ENCODE data around the gene ATP13A3. TPM values are rescaled to one million over a fixed set of nuclear protein-coding genes. Genes with fewer than 3 reads are reported as not detected.

Gene ATP13A3
- total RNA-seq, 2 experiments from 2014 or later = 61.4 to 107 TPM

DNA sequence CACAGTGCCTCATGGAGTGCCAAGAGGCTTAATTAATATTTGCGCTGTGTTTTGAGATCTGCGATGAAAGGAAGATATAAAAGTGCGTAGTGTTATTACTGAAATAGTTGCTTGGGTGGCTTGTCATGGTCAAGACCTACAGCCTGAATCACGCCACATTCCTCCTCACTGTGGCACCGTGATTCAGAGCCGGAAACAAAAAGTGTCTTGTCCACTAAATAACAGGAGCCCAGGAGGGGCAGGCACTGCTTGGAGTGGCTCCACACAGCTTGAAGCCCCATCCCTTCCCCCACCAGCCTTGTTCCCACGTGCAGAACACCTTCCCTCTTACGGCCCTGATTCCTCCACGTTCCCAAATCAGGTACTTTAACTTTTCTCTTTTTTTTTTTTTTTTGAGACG lies 116.0 kb downstream of the ATP13A3 start:
- CTCF ChIA-PET = no interaction called here
- H3K36me3 Mint-ChIP-seq (ENCODE audit: low read depth) = no peaks in the 10 kb centered on the region
- no peaks in the 10 kb centered on the region for H3K9me3 Mint-ChIP-seq (ENCODE audit: low read depth)
- H3K4me3 Mint-ChIP-seq = no peak overlapping the region
- ATAC-seq = no peak
- no peaks in the 10 kb centered on the region for H3K4me1 Mint-ChIP-seq
- peaks cover 26% of the 10 kb centered on the region for H3K27me3 Mint-ChIP-seq
- DNase-seq = no peak
- POLR2A ChIA-PET = no interaction called here
- no peak overlapping the region for H3K27ac Mint-ChIP-seq
- intact Hi-C loops (cut with DNase I, micrococcal nuclease) = no loop called here

DNA sequence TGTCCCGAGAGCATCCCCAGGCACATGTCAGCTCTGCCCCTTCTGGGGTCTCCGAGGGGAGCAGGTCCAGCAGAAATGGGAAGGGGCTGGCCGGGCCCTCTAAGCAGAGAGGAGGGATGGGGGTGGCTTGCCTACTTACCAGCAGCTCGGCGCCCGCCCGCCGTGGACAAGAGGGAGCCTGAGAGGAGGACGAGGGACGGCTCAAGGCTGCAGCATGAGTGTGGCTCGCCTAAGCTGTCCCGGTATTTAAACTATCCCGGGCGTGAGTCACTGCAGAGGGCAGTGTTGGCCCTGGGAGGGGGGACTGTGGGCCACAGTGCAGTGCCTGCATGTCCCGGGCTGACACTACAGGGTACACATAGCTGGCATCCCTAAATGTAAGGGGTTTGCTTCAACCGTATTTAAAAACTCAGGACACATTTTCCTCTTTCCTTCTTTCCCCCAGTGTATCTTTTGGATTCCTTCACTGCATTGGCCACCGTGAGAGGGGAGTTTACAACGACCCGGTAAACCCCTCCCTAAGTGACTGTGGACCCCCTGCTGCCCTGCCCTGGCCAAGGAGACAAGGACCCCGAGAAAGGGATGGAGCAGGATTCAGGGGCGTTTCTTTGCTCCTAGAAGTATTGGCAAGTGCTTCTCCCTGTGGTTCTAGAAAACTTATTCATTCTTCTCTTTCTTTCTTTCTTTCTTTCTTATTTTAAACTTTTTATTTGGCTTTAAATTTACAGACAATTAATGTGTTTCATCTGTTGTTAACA lies 117.1 kb downstream of the ATP13A3 start, which contains the start of gene LRRC15:
Gene LRRC15 (minus strand): TSS at position 222 of the 758 bp plus-strand sequence. CDS start 8,700 bp downstream, outside the sequence.
- ChIA-PET POLR2A (no interaction called here), CTCF (no interaction called here)
- intact Hi-C loops (cut with DNase I, micrococcal nuclease) = no loop called here
- no peak for ATAC-seq
- no peaks in the 10 kb centered on the region for H3K36me3 Mint-ChIP-seq (ENCODE audit: low read depth)
- no peak for DNase-seq
- H3K4me1 Mint-ChIP-seq = no peaks in the 10 kb centered on the region
- no peak within 1 kb of the TSS for H3K4me3 Mint-ChIP-seq
- peaks cover 26% of the 10 kb centered on the region for H3K27me3 Mint-ChIP-seq
- H3K27ac Mint-ChIP-seq = no peak within 1 kb of the TSS
- H3K9me3 Mint-ChIP-seq (ENCODE audit: low read depth) = no peaks in the 10 kb centered on the region

GRCh38 chr3:194368918-194369317 lies 117.9 kb downstream of the ATP13A3 start:
- intact Hi-C loops (cut with DNase I, micrococcal nuclease) = no loop called here
- Mint-ChIP-seq H3K36me3 (ENCODE audit: low read depth) (no peaks in the 10 kb centered on the region), H3K9me3 (ENCODE audit: low read depth) (no peaks in the 10 kb centered on the region), H3K4me1 (no peaks in the 10 kb centered on the region), H3K27me3 (peaks cover 26% of the 10 kb centered on the region), H3K27ac (no peak overlapping the region), H3K4me3 (no peak overlapping the region)
- CTCF ChIA-PET = no interaction called here
- DNase-seq = no peak
- POLR2A ChIA-PET = no interaction called here
- ATAC-seq = no peak

DNA sequence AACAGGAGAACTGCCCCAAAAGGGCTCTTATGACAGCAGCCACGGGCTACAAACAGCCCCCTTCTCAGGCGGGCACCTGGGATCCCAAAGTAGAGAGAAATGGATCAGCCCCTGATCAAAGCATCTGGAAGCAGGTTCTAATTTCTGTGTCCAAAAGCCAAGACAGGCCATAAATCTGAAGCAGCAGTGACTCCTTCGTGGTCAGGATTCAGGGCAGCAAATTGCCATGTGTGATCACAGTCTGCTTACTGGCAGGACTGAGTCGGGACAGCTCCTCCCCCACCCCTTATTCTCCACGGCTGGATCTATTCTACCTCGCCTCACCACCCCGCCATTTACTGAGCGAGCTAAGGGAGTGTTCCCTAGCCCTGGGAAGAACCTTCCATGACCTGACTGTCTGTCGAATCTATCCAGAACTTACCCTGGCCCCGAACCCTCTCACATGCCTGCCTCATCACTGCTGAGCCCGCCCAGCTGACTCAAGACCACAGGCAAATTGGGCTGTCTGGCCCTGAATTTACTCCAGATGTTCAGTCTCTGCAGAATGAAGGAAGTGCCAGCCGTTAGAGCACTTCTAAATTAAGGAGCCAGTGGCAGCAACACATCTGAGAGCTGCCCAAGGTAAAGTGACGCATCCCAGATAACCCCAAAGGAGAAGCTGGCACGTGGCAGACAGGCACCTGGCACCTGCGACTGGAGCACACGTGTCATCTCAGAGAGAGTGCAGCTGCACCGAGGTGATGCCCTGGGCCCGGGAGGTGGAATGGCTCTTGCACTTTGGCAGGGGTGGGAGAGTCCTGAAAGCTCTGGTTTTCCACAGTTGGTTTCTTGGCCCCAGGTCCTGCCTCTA lies 118.6 kb downstream of the ATP13A3 start:
- intact Hi-C loops (cut with DNase I, micrococcal nuclease) = no loop called here
- no peaks in the 10 kb centered on the region for H3K36me3 Mint-ChIP-seq (ENCODE audit: low read depth)

GRCh38 chr3:194365978-194366490 lies 120.8 kb downstream of the ATP13A3 start:
- intact Hi-C loops (cut with DNase I, micrococcal nuclease) = no loop called here
- DNase-seq (no peak), ATAC-seq (no peak)
- Mint-ChIP-seq H3K36me3 (ENCODE audit: low read depth) (no peaks in the 10 kb centered on the region), H3K9me3 (ENCODE audit: low read depth) (no peaks in the 10 kb centered on the region), H3K27me3 (peaks cover 26% of the 10 kb centered on the region), H3K4me1 (no peaks in the 10 kb centered on the region), H3K4me3 (no peak overlapping the region), H3K27ac (no peak overlapping the region)
- ChIA-PET CTCF (interaction anchor here (3.0 kb wide), 1 partner anchor 32 kb away, joined by 10 read pairs; no protein-coding TSS in a partner anchor), POLR2A (no interaction called here)

More for the DNA sequence above, 118.6 kb downstream of the ATP13A3 start:
- H3K27ac Mint-ChIP-seq = no peak overlapping the region
- H3K4me1 Mint-ChIP-seq = no peaks in the 10 kb centered on the region
- POLR2A ChIA-PET = no interaction called here
- CTCF ChIA-PET = no interaction called here
- H3K9me3 Mint-ChIP-seq (ENCODE audit: low read depth) = no peaks in the 10 kb centered on the region
- no peak for ATAC-seq
- H3K27me3 Mint-ChIP-seq = peaks cover 26% of the 10 kb centered on the region
- no peak overlapping the region for H3K4me3 Mint-ChIP-seq
- no peak for DNase-seq

- no peak overlapping the region for H3K27ac Mint-ChIP-seq
- intact Hi-C loops (cut with DNase I, micrococcal nuclease) = no loop called here
- H3K9me3 Mint-ChIP-seq (ENCODE audit: low read depth) = no peaks in the 10 kb centered on the region
- DNase-seq (no peak), ATAC-seq (no peak)
- H3K4me1 Mint-ChIP-seq = no peaks in the 10 kb centered on the region
- POLR2A ChIA-PET = no interaction called here
- CTCF ChIA-PET = interaction anchor here (1.1 to 3.0 kb wide), 2 partner anchors 22 to 32 kb away, joined by 4 to 10 read pairs; no protein-coding TSS in a partner anchor
- peaks cover 23% of the 10 kb centered on the region for H3K27me3 Mint-ChIP-seq
- H3K4me3 Mint-ChIP-seq = no peak overlapping the region
- no peaks in the 10 kb centered on the region for H3K36me3 Mint-ChIP-seq (ENCODE audit: low read depth)
Measured at GRCh38 chr3:194365526-194365925, 121.3 kb downstream of the ATP13A3 start.

- ChIA-PET CTCF (interaction anchor here (1.1 to 3.0 kb wide), 2 partner anchors 21 to 31 kb away, joined by 4 to 10 read pairs; no protein-coding TSS in a partner anchor), POLR2A (no interaction called here)
- no peaks in the 10 kb centered on the region for H3K36me3 Mint-ChIP-seq (ENCODE audit: low read depth)
- no peak overlapping the region for H3K4me3 Mint-ChIP-seq
- H3K4me1 Mint-ChIP-seq = no peaks in the 10 kb centered on the region
- no peak for ATAC-seq
- no peak overlapping the region for H3K27ac Mint-ChIP-seq
- peaks cover 17% of the 10 kb centered on the region for H3K27me3 Mint-ChIP-seq
- intact Hi-C loops (cut with DNase I, micrococcal nuclease) = no loop called here
- no peaks in the 10 kb centered on the region for H3K9me3 Mint-ChIP-seq (ENCODE audit: low read depth)
- no peak for DNase-seq
Measured at GRCh38 chr3:194364652-194365434, 122.0 kb downstream of the ATP13A3 start.

DNA sequence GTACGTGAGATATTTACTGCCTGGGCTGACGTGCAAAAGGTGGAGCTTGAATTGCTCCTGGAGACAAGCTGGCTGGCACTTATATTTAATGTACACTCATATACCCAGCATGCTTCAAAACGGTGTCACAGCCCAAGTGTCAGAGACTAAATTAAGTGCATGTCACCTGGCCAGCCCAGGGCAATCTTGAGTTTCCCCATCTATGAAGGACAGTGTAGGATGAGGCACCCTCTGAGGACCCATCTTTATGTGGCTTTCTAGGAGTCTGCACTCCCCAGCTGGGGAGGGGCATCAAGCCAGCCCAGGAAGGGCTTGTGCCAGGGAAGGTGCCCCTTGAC lies 122.5 kb downstream of the ATP13A3 start:
- H3K4me1 Mint-ChIP-seq = no peaks in the 10 kb centered on the region
- H3K9me3 Mint-ChIP-seq (ENCODE audit: low read depth) = no peaks in the 10 kb centered on the region
- intact Hi-C loops (cut with DNase I, micrococcal nuclease) = no loop called here
- POLR2A ChIA-PET = no interaction called here
- ATAC-seq = no peak
- H3K4me3 Mint-ChIP-seq = no peak overlapping the region
- DNase-seq = no peak
- peaks cover 15% of the 10 kb centered on the region for H3K27me3 Mint-ChIP-seq
- no peaks in the 10 kb centered on the region for H3K36me3 Mint-ChIP-seq (ENCODE audit: low read depth)
- CTCF ChIA-PET = interaction anchor here (1.1 to 3.0 kb wide), 3 partner anchors 21 to 30 kb away, joined by 4 to 12 read pairs (median 10); no protein-coding TSS in a partner anchor
- no peak overlapping the region for H3K27ac Mint-ChIP-seq

GRCh38 chr3:194360568-194360967 lies 126.2 kb downstream of the ATP13A3 start:
- ChIA-PET POLR2A (interaction anchor here (0.7 kb wide), 1 partner anchor 19 kb away, joined by 3 read pairs; no protein-coding TSS in a partner anchor), CTCF (interaction anchor here (1.1 kb wide), 1 partner anchor 17 kb away, joined by 6 read pairs; no protein-coding TSS in a partner anchor)

DNA sequence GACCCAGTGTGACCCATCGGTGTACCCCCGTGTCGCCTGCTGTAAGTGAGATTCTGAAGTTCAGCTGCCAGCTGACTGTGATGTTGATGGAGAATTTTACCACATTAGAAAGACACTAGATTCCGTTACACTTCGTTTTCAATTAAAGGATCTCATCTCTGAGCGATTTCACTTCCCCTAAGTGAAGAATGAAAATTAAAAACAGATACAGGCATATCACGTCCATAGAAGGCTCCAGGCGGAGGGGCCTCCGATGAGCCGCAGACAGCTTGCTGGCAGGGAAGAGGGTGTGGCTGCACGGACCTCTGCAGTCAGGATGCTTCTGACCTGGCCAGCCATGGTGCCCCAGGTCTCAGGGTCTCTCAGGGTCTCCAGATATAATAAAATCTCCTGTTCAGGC lies 129.1 kb downstream of the ATP13A3 start:
- H3K36me3 Mint-ChIP-seq (ENCODE audit: low read depth) = no peaks in the 10 kb centered on the region
- ChIA-PET POLR2A (no interaction called here), CTCF (interaction anchor here (0.6 to 4.5 kb wide), 2 partner anchors 15 to 547 kb away, joined by 3 to 21 read pairs; no protein-coding TSS in a partner anchor)
- intact Hi-C loops (cut with DNase I, micrococcal nuclease) = no loop called here
- ATAC-seq = no peak
- H3K27me3 Mint-ChIP-seq = no peaks in the 10 kb centered on the region
- H3K4me3 Mint-ChIP-seq = no peak overlapping the region
- H3K4me1 Mint-ChIP-seq = no peaks in the 10 kb centered on the region
- DNase-seq = no peak
- H3K27ac Mint-ChIP-seq = no peak overlapping the region
- no peaks in the 10 kb centered on the region for H3K9me3 Mint-ChIP-seq (ENCODE audit: low read depth)

More at GRCh38 chr3:194360568-194360967, 126.2 kb downstream of the ATP13A3 start:
- no peak for DNase-seq
- Mint-ChIP-seq H3K36me3 (ENCODE audit: low read depth) (no peaks in the 10 kb centered on the region), H3K4me3 (no peak overlapping the region), H3K27ac (no peak overlapping the region), H3K4me1 (no peaks in the 10 kb centered on the region), H3K27me3 (no peaks in the 10 kb centered on the region), H3K9me3 (ENCODE audit: low read depth) (no peaks in the 10 kb centered on the region)
- no peak for ATAC-seq
- intact Hi-C loops (cut with DNase I, micrococcal nuclease) = no loop called here

DNA sequence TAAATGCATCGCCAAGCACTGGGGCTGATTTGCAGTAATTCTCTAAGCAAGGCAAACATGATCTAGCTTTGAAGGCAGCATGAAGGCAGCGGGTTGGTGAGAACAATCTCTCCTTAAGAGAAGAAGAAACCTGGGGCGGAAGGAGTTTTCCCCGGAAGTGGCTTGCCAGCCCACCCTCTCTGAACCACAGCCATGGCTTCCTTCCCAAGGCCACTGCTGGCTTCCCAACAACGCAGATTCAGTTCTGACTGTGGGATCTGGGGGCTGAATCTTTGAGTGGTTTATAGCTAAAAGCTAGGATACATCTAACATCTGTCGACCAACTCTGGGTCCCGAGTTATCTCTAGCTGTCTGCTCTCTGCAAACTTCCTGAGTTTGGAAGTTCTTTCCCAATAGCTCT lies 131.4 kb downstream of the ATP13A3 start:
- Mint-ChIP-seq H3K36me3 (ENCODE audit: low read depth) (no peaks in the 10 kb centered on the region), H3K4me1 (no peaks in the 10 kb centered on the region), H3K4me3 (no peak overlapping the region), H3K27me3 (no peaks in the 10 kb centered on the region), H3K27ac (no peak overlapping the region), H3K9me3 (ENCODE audit: low read depth) (no peaks in the 10 kb centered on the region)
- ChIA-PET POLR2A (no interaction called here), CTCF (interaction anchor here (0.5 to 4.5 kb wide), 7 partner anchors 9 to 1846 kb away, joined by 3 to 21 read pairs (median 3); no protein-coding TSS in a partner anchor)
- intact Hi-C loops (cut with DNase I, micrococcal nuclease) = no loop called here
- DNase-seq (no peak), ATAC-seq (no peak)
